ENCODE data around the gene CCNI2.
"Not testable (repeated sequence)": the region's sequence is repeated elsewhere in the genome, so short reads cannot be mapped to it uniquely, and the experiment has no call there.

Gene CCNI2

GRCh38 chr5:132802685-132803066 is 55.5 kb downstream of the CCNI2 start:
- H3K27me3 ChIP-seq (ENCODE audit: control insufficient read depth in 3 of 3, insufficient read depth in 3 of 3, low read depth in 1 of 3, low read length in 3 of 3): peaks cover 0 to 26% (median 0%) of the 10 kb centered on the region in 3 experiments
- H2AFZ ChIP-seq (ENCODE audit: low read length); H2BK5ac ChIP-seq (ENCODE audit: low read length); H3K4me2 ChIP-seq (ENCODE audit: insufficient read depth, low read length, poor library complexity, severe bottlenecking); H2AK5ac ChIP-seq (ENCODE audit: low read depth, low read length); H3K18ac ChIP-seq (ENCODE audit: low read length); H2BK15ac ChIP-seq (ENCODE audit: low read length); H3K9me3 ChIP-seq (replicated peaks in 1 of 2; ENCODE audit: control insufficient read depth in 2 of 2, insufficient read depth in 1 of 2, low read depth in 1 of 2, low read length in 2 of 2); H3K4ac ChIP-seq (ENCODE audit: low read length); H4K8ac ChIP-seq (ENCODE audit: low read depth, low read length); H3K27ac ChIP-seq (replicated peaks; ENCODE audit: low read length); H3K14ac ChIP-seq (ENCODE audit: low read length); H2BK12ac ChIP-seq (ENCODE audit: low read length); H3K23ac ChIP-seq (ENCODE audit: low read depth, low read length, poor library complexity); H2BK120ac ChIP-seq (ENCODE audit: low read depth, low read length); H3K4me1 ChIP-seq (ENCODE audit: control insufficient read depth in 2 of 2, insufficient read depth in 1 of 2, low read depth in 1 of 2, low read length in 2 of 2); H3K36me3 ChIP-seq (replicated peaks in 1 of 2; ENCODE audit: control insufficient read depth in 2 of 2, insufficient read depth in 2 of 2, low read length in 2 of 2); H3K4me3 ChIP-seq (ENCODE audit: low read length in 2 of 2); H3K9ac ChIP-seq (ENCODE audit: low read depth, low read length, poor library complexity); H4K91ac ChIP-seq (ENCODE audit: low read depth, low read length, poor library complexity); H3K79me1 ChIP-seq (ENCODE audit: low read depth, low read length); DNase-seq (ENCODE audit: low spot score): not testable (repeated sequence)
- WGBS, 2 donors (ENCODE audit: extremely low coverage in 2 of 2, insufficient read length in 2 of 2, insufficient replicate concordance in 1 of 2): no CpG with 5 or more reads among the region's 5 CpGs
